Right forelimb (tissue), 1 donor: ENCODE data around the gene MBP.
A peak's percentile ranks its signal among the peaks of the same experiment; 100 is the strongest.

Experiments used
- DNase-seq: peaks from one replicate; pipeline ENCODE4 v3.0.0-alpha.2; 2018

The MBP gene

DNA sequence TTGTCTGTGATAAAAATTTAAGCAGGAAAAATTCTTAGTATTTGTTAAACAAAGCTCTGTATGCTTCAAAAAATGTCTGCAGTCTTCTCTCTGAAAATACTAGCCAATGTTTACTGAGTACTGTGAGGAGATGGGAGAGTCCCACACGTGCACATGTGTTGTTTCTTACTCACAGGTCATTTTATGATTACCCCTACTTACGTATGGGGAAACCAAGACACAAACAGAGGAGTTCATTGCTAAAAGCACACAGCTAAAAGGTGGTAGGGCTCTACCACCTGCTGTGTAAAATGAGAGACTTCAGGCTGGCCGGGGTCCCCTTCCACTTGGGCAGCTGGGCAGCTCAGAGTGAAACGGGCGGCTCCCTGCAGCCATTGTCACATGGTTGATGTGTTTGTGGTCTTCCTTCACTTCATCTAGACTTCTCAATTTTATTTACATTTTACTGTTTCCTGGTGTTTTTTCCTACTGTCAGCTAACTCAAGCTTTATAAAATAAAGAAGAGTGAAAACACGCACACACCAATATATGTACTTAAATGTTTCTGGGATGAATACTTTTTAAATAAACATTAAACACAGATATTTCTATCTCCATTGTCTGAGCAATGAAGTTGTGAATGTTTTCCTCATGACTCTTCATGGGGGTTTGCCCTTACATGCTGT, 71.2 kb downstream of the MBP start:
- no peak for DNase-seq

DNA sequence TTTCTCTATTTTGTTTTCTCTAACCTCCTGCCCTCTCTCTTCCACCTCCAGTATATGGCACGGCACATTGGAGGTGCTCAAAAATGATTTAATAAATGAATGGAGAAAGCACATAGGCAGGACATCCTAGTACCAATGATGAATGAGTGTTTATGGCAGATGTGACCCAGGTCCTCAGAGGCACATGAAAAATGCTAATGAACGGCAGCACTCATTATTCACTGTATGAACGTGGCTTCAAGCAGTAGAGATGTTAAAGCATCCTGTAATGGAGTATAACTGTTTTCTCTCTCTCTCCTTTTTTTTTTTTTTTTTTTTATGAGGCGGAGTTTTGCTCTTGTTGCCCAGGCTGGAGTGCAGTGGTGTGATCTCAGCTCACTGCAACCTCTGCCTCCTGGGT, 72.4 kb downstream of the MBP start:
- DNase-seq, result no peak

DNA sequence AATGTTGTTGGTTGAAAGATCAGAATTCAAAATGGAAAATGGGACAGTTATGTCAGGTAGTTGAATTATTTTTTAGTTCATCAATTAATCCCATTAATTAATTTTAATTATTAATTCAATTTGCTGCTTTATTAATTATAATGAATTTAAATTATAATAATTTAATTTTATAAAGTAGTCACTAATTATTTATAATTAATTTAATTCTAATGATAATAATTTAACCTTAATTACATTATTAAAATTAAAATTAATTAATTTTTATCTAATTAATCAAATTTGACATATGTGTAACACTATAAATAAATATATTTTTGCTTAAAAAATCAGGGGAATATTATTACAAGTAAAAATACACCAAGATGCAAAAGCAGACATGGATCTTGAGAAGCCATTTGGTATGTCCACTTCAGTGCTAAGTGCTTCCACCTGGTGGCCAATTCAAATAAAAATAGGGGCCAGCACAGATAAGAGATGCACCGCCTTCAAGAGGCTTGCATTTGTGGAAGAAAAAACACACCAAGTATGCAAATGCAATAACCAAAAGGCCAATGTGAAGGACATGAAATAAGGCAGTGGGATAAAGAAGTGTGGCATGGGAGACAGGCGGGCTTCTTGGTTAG, 73.2 kb downstream of the MBP start:
- no peak for DNase-seq

DNA sequence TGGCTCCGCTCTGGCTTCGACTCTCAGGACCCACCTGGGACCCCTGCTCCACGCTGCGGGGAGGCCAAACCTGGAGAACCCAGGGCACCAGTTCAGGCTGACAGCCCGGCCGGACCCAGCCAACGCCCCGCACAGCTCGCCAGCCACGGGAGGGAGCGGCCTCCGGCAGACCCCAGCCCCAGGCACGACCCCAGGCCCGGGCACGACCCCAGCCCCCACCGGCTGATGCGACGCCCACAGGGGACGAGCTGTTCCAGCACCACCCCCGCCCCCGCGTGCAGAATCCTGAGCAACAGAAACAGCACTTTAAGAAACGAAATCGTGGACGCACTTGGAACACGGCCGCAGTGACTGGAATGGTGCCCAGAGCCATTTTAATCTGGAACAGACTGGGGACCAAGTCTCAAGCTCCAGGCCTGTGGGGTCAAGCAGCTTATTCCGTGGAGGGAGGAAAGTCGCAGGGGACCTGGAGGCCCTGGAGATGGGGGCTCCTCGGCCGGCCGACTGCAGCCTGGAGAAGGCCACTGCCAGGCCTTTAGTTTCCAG, 74.2 kb downstream of the MBP start:
- DNase-seq, result peak; percentile 77

DNA sequence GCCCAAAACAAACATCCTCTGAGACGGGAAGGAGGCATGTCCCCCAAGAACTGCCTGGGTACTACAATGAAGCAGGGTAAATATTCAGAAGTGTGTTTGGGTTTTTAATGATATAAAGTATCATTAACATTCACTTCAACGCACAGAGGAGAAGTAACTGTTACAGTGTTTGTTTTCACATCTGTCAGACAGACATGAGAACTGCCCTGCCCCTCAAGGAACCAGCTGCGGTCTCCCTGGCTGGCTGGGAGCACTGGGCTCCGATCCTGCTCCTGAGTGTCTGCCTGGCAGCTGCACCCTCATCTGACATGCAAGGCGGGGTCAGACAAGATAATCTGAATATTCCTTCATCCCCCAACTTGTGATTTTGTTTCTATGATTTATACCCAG, 75.6 kb downstream of the MBP start:
- DNase-seq, result no peak

DNA sequence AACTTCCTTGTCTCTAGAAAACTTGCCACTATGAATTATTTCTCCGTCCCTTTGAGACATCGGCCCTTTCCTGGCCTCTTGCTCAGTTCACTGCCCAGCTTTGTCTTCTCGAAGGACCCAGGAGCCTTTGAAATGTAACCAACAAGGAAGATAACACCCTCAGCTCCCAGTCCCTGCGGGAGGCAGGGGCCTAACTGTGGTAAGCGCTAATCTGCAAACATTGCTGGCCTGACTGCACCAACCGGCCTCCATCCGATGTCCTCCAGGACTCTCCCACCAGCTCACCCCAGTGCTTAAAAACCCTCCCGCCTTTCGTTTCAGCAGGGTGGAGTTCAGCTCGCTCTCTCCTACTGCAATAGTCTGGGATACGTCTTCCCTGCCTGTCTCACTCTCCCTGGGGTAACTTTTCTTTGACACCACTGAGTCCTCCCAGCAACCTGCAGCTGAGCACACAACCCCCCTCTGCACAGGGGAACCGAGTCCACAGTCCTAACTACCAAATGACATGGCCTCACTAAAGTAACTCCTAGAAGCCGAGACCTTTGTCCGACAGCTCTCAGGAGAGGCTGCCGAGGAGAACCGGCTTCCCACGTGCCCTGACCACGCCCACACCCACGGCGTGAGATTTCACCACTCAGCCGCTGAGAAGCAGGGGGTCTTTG, 76.1 kb downstream of the MBP start:
- no peak for DNase-seq

DNA sequence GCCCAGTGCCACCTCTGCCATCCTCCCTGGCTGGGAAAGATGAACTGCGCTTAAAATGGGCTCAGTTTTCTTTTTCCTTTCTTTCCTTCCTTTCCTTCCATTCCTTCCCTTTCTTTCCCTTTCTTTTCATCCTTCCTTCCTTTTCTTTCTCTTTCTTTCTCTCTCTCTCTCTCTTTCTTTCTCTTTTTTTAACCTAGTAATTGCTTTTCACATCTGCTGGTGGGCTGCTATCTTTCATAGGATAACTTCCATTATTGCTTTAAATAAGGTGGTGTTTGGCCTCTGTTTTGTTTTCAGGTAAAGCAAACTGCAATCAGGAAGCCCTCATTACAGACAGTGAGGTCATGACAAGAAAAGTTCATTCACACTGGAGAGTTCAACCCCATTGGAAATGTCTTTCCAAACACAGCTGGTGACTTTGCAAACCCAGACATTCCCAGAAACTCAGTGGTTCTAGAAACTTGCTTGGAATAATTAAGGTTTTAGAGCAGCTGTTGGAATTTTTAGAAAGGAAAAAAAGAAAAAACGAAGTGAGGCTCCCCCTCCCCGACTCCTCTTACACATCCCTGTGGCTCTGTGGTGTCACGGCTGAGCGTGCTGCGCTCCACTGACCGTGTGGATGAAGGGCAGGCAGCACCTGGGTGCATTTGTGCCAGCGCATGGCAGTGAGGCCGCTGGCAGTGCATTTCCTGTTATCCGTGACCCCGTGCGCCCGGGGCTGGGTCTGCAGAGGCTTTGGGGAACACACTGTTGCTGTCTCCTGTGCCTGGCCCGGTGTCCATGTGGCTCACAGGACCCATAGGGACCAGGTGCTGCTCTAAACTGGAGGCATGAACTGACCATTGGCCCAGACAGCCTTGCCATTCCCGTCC, 76.9 kb downstream of the MBP start:
- DNase-seq, result no peak

DNA sequence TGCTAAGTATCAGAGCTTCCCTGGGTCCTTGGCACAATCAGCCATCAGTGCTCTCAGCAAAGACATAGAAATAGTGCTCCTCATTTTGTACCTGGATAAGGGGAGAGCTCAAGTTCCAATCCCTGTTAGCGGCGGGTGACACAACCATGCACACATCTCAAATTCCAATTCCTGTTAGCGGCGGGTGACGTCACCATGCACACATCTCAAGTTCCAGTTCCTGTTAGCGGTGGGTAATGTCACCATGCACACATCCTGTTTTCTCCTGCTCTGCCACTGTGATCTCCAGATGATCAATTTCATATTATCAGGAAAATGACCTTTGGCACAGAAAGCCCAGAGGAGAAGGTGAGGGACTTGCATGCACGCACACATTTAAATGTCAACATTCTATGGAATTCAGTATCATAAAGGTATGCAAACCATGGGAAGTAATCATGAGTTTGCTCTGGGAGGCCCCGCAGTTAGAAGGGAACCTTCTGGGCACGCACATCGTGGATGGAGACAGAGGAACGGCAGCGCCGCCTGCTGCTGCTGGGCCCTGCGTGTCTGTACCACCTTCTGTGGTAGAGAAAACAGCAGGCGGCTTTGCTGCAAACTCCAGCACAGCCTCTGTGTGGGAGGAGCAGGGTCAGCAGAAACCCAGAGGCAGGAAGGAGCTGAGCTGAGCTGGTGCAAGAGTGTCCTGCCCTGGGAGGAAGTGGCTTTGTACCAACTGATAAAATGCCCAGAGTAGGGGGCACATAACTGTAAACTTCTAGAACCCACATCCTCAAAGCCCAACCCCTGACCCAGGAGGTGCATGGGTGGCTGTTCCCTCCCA, 77.8 kb downstream of the MBP start:
- peak; percentile 83 for DNase-seq

DNA sequence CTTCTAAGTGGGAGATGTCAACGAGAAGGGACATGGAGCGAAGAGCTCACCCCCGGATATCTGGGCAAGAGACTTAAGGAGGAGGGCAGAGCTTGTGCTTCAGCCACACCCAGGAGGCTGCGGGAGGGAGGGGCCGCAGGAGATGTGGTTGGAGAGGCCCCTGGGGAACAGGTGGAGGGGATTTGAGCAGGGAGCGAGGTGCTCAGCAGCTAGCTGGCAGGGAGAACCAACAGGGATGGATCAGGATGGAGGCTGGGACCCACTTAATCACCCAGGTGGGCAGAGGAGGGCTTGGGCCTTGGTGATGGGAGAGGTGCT, 78.3 kb downstream of the MBP start:
- no peak for DNase-seq

DNA sequence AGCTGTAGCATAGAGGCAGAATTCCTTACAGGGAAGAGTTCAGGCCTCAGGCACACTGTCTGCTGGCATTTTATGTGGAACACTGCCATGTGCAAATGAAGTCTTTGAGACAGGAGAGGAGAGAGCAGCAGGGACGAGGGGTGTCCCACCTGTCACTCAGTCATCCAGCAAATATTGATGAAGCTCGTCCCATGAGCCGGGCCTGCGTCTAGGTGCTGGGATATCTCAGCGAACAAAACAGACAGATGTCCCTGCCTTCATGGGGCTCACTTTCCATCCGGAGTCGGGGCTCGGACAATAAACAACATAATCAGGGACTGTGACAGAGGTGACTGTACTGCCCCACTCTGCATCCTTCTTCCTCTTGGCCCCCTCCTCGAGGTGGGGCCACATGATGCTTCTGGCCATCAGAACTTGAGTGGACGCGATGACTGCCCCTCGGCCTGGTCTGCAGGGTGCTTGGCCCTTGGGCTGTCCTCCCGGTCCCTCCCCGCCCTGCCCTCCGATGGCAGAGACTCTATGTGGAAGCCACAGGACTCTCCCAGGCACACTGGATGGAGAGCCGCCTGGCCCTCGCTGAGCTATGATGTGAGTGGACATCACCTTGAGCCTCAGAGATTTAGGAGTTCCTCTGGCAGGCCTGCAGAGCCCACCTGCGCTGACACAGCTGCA, 78.8 kb downstream of the MBP start:
- no peak for DNase-seq

DNA sequence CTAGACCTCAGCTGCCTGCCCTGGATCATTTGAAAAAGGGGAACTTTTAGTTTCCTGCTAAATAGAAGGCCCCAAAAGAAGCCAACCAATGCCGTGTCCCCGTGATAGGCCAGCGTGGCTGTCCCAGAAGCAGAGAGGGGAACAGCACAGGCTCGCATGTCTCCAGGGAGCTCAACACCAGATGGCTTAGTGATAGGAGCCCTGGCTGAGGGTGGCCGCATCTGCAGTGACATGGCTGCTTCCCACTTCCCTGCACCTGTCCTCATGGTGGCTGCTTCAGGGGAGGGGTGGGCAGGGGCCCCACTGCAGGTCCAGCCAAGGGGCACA, 79.6 kb downstream of the MBP start:
- DNase-seq, result no peak

DNA sequence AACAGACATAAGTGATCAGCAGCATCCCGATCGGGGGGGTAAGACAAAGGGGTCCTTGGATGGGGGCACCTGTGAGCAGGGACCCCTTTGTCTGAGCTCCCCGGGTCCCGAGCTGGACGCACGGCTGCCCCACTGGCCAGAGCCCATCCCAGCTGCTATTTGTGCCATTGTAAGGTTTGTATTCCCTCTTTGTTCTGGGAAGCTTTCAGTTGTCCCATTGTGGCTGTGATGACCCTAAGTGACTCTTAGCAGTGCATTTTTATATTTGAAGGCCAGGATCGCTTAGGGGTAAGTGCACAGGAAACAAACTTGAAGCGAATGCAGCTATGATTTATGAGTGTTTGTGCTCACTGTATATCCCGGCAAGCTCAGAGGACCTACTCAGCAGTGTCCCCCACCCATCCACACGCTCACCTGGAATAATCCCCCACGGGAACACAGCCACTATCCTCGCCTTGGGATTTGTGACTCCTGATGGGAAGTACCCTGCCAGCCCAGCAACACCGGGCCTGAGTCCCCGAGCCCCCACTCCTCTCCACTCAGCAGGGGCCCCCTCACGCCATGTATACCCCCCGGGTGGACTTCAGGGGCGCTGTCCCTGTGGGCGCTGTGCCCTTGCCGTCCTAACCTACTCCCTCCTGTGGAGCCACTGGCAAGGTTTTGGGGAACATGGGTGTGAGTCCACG, 80.1 kb downstream of the MBP start:
- no peak for DNase-seq

DNA sequence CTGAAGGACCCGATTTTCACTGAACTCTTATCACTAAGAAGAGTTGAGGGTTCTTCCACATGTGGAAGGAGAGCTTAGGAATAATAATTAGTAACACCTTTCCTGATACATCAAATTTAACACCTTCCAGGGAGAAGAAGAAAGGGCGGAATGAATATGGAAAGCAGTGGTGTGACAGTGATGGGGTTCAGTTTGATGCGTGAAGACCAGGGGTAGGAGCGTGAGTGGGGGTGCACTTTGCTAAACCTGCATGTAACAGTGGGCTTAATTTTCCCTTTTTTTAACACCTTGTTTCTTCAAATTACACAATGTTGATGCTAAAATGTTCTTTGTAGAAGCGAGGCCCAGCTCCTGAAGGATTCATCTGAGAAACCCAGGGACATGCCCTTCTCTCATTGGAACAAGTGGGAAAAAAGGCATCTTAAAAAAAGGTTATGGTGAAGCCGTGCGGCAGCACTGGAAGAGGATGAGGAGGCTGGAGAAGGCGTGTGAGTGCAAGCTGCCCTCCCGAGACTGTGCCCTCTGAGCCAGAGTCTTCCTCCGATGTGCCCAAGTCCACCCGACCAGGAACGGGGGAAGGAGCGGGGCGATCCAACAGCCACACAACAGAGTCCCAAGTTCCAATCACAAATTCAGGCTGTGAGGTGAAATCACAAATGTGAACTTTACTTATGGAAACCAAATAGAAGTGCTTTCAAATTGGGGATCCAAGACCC, 80.8 kb downstream of the MBP start:
- DNase-seq, result no peak

DNA sequence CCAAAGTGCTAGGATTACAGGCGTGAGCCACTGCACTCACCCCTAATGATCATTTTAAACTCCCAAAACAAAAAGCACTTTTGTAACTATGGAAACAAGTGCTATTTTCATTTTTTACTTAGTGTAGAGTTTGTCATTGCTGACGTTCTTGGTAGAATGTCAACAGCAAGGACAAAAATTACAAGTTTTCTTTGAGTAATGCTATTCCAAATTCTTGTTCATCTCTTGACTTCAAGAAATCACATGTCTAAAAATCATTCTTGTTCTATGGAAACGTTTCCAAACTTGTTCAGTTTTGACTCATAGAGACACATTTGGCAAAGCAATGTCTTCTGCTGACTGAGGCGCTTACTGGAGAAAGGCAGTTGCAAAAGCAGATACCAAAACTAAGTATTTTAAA, 82.6 kb downstream of the MBP start:
- DNase-seq, result no peak

DNA sequence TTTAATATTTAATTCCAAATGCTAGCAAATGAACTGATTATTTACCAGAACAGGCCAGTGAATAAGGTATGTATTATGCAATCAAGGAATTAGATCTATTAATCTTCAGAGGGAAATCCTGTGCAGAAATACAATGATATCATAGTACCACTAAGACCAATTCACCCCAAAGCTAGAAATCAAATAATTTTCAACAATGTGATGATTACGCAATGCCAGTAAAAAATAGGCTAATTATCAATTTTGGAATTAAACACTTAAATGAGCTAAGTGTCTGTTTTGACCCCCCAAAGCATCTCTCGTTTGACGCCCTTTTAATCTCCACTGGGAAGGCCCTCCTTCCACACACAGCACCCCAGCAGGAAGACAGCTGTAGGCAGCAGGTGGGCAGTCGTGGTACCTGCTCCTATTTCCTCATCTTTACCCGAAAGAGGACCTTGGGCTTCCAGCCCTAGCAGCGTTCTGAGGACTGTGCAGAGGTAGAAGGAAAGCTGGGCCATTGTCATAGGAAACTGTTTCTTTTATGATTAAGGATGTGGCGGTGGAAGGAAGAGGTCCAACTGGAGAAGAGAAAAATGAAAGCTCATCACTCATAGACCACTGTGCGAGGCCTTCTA, 84.7 kb downstream of the MBP start:
- DNase-seq, result no peak

DNA sequence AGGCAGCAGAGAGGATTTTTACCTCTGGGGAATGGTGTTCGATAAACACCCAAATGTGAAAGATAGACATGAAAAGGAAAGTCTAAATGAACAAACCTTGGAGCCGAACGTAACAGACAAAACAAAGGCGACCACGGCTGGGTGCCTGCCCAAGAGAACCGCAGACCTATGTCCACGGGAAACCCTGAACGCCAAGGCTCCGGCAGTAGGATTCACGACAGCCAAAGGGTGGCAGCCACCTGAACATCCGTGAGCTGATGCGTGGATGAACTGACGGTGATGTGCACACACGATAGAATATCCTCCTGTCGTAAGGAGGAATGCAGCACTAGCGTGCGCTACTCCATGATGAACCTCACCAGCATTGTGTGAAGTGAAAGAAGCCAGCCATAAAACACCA, 85.6 kb downstream of the MBP start:
- no peak for DNase-seq

DNA sequence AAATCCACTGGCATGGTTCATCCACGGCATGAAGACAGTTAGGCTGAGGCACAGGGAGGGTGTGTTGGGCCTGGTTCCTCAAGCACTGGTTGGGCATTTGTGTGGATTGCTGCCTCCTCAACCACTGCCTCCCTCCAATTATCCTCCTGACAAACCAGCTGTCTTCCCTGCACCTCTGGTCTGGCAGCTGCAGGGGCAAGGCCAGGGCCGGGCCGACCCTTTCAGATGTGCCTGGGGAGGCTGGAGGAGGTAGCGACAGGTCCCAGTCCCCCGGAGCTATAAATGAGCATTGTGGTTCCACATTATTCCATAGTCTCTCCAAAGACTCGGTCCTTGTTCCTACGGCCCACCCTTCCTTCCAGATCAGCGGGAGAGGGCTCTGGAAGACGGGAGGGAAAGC, 86.2 kb downstream of the MBP start:
- no peak for DNase-seq

DNA sequence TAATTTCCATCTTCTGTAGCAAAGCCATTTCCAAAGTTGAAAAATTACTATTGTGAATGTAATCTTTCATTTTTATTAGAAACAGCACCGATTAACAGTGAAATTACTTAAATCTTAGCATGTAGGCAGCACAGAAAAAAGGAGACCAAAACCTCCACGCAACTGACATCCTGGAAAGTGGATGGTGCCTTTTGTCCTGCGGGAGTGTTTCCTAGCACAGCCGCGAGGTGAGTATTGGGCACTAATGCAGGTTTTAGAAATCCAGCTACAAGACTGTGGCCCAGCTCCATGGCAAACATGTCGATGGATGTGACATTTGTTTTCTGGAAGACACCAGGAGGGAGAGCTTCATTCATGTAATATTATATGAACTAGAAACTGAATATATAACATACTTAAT, 86.9 kb downstream of the MBP start:
- no peak for DNase-seq

DNA sequence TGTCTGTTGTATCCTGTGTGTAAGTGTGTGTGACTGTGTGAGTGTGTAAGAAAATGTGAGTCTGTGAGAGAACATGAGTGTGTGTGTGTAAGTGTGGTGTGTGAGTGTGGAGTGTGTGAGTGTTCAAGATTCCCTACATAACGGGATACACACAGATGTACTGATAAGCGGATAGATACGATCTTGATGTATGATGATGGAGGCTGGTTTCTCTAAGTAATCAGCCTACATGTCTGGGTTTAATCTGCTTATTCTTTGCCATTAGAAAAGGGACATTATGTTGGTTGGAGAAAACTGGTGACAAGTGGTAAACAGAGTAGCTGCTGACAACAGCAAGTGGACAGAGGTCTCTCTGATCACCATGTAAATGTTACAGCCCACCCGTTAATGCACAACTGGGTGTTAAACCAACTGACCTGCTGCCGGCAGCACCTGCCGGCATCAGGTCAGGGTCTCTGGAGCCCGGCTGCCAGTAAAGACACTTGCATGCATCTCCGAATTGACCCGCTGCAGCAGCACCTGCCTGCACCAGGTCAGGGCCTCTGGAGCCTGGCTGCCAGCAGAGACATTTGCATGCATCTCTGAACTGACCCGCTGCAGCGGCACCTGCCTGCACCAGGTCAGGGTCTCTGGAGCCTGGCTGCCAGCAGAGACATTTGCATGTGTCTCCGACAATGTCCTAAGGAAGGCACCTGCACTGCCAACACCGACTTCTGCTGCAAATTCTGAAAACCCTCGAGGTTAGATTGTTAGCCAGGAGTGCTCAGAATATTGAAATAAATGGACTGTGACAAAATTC, 87.5 kb downstream of the MBP start:
- no peak for DNase-seq
